ENCODE data around the gene ROS1.
"Not testable (repeated sequence)": the region's sequence is repeated elsewhere in the genome, so short reads cannot be mapped to it uniquely, and the experiment has no call there.

Gene ROS1

GRCh38 chr6:117265410-117266256 is 160.1 kb downstream of the ROS1 start, which contains the start of gene VGLL2:
VGLL2 (plus strand) TSS chr6:117265558; CDS start chr6:117265764, 206 bp downstream.
- peak; percentile 9 for DNase-seq

- no peak for DNase-seq
These were observed 160.9 kb downstream of the ROS1 start for GRCh38 chr6:117264692-117265409.

GRCh38 chr6:117264369-117264691 is 161.4 kb downstream of the ROS1 start:
- no peak for DNase-seq

GRCh38 chr6:117263353-117263927 is 162.3 kb downstream of the ROS1 start:
- DNase-seq: no peak

DNA sequence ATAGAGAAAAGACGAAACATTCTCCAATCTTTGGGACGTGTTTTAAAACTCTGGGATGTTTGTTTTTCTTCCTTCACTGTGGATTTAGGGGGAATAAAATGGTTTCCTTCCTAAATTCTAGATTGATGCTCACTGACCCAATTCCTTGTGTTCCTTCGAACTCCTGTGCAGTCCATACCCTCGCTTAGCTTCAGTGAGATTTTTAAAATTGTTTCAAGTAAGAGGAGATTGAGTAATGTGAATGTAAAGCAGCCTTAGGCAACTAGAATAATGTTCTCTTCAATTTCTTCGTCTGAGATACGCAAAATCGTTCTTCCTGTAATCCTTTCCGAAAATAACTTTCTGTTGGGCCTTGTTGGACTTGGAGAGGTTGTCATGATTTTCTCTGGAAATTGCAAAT is 162.9 kb downstream of the ROS1 start:
- no peak for DNase-seq

GRCh38 chr6:117253785-117254184 is 172.0 kb downstream of the ROS1 start:
- no peak for DNase-seq

DNA sequence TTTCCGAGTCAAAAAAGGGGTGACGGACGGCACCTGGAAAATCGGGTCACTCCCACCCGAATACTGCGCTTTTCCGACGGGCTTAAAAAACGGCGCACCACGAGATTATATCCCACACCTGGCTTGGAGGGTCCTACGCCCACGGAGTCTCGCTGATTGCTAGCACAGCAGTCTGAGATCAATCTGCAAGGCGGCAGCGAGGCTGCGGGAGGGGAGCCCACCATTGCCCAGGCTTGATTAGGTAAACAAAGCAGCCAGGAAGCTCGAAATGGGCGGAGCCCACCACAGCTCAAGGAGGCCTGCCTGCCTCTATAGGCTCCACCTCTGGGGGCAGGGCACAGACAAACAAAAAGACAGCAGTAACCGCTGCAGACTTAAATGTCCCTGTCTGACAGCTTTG is 180.8 kb downstream of the ROS1 start:
- not testable (repeated sequence) for DNase-seq

DNA sequence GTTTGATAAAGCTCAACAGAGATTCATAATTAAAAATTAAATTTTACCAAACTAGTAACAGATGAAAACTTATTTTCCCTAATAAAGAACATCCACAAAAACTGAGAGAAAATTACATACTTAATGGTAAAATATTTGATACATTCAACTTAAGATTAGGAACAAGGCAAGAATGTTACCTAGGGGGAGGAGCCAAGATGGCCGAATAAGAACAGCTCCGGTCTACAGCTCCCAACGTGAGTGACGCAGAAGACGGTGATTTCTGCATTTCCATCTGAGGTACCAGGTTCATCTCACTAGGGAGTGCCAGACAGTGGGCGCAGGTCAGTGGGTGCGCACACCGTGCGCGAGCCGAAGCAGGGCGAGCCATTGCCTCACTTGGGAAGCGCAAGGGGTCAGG is 181.2 kb downstream of the ROS1 start:
- not testable (repeated sequence) for DNase-seq

Measured in NCI-H510A treated with DMSO at 0.1 percent for 48 hours (cell line).